Activated CD8-positive, alpha-beta T cell treated with anti-CD3 and anti-CD28 coated beads for 36 hours (primary cell): ENCODE results near the gene CCR2. TPM values are rescaled to one million over a fixed set of nuclear protein-coding genes. Genes with fewer than 3 reads are reported as not detected.
"Not testable (repeated sequence)": the region's sequence is repeated elsewhere in the genome, so short reads cannot be mapped to it uniquely, and the experiment has no call there.

Experiments used
- ATAC-seq: fragments of 200-7000 bp; cut with Tn5 transposase; one replicate; pipeline ENCODE4 v1.10.0; 2021; ENCODE audit warnings: mild to moderate bottlenecking, moderate library complexity
- CTCF ChIA-PET: fragments of 350-600 bp; sonication (Branson Sonifier 250); formaldehyde crosslinking; loops from one replicate; lab custom pipeline; 2021; ENCODE audit warnings: antibody characterized with exemption; lab: Charles Lee
- POLR2A ChIA-PET: fragments of 350-600 bp; sonication (Branson Sonifier 250); formaldehyde crosslinking; loops from one replicate; lab custom pipeline; 2021; ENCODE audit warnings: antibody characterized with exemption; lab: Charles Lee
- DNase-seq: peaks from one replicate; pipeline ENCODE4 v3.0.0-alpha.2; 2020
- H3K27ac Mint-ChIP-seq: one replicate; pipeline ENCODE4 v1.8.0; 2021; ENCODE audit warnings: mild to moderate bottlenecking, mixed read lengths
- H3K27me3 Mint-ChIP-seq: one replicate; pipeline ENCODE4 v1.8.0; 2021; ENCODE audit warnings: mixed read lengths
- H3K36me3 Mint-ChIP-seq: one replicate; pipeline ENCODE4 v1.8.0; 2021; ENCODE audit warnings: low read depth, mixed read lengths
- H3K4me1 Mint-ChIP-seq: one replicate; pipeline ENCODE4 v1.8.0; 2021; ENCODE audit warnings: low read depth, mixed read lengths
- H3K4me3 Mint-ChIP-seq: one replicate; pipeline ENCODE4 v1.8.0; 2021; ENCODE audit warnings: mild to moderate bottlenecking, moderate library complexity, mixed read lengths
- H3K9me3 Mint-ChIP-seq: one replicate; pipeline ENCODE4 v1.8.0; 2021; ENCODE audit warnings: mixed read lengths
- CTCF ChIP-seq: fragments of 200-600 bp; IDR thresholded peaks from one replicate; pipeline ENCODE4 v1.8.0; 2022; ENCODE audit warnings: antibody characterized with exemption, mild to moderate bottlenecking
- intact Hi-C: fragments of 100-400 bp; cut with micrococcal nuclease; formaldehyde crosslinking; loops from one replicate; pipeline ENCODE4 v1.10.0; 2022
- total RNA-seq, 2 experiments: library from RNA; stranded (reverse); gene quantifications; one replicate each; pipeline ENCODE4 v1.2.3, GENCODE V29; 2021

The CCR2 gene
- total RNA-seq, 2 experiments from 2014 or later: 0.81 to 0.83 TPM

- DNase-seq (no peak), ATAC-seq (no peak)
- intact Hi-C loops: no loop called here
- no peak for TF ChIP-seq CTCF
- Mint-ChIP-seq H3K36me3 (no peaks in the 10 kb centered on the region), H3K4me3 (no peak overlapping the region), H3K4me1 (peaks cover 11% of the 10 kb centered on the region), H3K27ac (no peak overlapping the region), H3K9me3 (peaks cover 8% of the 10 kb centered on the region), H3K27me3 (peaks cover 7% of the 10 kb centered on the region)
- CTCF ChIA-PET: no interaction called here
- POLR2A ChIA-PET: interaction anchor here (1.3 kb wide), 1 partner anchor 77 kb away, joined by 3 read pairs; no protein-coding TSS in a partner anchor
These were observed 35.5 kb upstream of the CCR2 start for GRCh38 chr3:46318207-46318927.

- no peaks in the 10 kb centered on the region for H3K4me1 Mint-ChIP-seq
- intact Hi-C loops: no loop called here
- DNase-seq (no peak), ATAC-seq (no peak)
- no peak overlapping the region for H3K4me3 Mint-ChIP-seq
- ChIA-PET CTCF (interaction anchor here (1.1 to 1.8 kb wide), 3 partner anchors 14 to 57 kb away, joined by 3 to 8 read pairs (median 6); no protein-coding TSS in a partner anchor), POLR2A (no interaction called here)
- TF ChIP-seq CTCF: no peak
- peaks cover 8% of the 10 kb centered on the region for H3K9me3 Mint-ChIP-seq
- peaks cover 4% of the 10 kb centered on the region for H3K27me3 Mint-ChIP-seq
- no peak overlapping the region for H3K27ac Mint-ChIP-seq
- H3K36me3 Mint-ChIP-seq: no peaks in the 10 kb centered on the region
These were observed 32.3 kb upstream of the CCR2 start for GRCh38 chr3:46321461-46322104.

GRCh38 chr3:46324036-46324435, 29.9 kb upstream of the CCR2 start:
- no peak overlapping the region for H3K4me3 Mint-ChIP-seq
- peaks cover 4% of the 10 kb centered on the region for H3K27me3 Mint-ChIP-seq
- H3K36me3 Mint-ChIP-seq: no peaks in the 10 kb centered on the region
- ATAC-seq (no peak), DNase-seq (no peak)
- POLR2A ChIA-PET: interaction anchor here (0.7 to 1.3 kb wide), 2 partner anchors 45 to 101 kb away, joined by 3 read pairs; no protein-coding TSS in a partner anchor
- intact Hi-C loops: no loop called here
- TF ChIP-seq CTCF: no peak
- H3K4me1 Mint-ChIP-seq: no peaks in the 10 kb centered on the region
- H3K9me3 Mint-ChIP-seq: no peaks in the 10 kb centered on the region
- H3K27ac Mint-ChIP-seq: no peak overlapping the region
- CTCF ChIA-PET: interaction anchor here (1.0 to 2.3 kb wide), 2 partner anchors 42 to 48 kb away, joined by 3 to 8 read pairs; no protein-coding TSS in a partner anchor

GRCh38 chr3:46325645-46326300, 28.1 kb upstream of the CCR2 start:
- no peak for TF ChIP-seq CTCF
- ChIA-PET CTCF (no interaction called here), POLR2A (no interaction called here)
- ATAC-seq: no peak
- peaks cover 4% of the 10 kb centered on the region for H3K27me3 Mint-ChIP-seq
- no peaks in the 10 kb centered on the region for H3K9me3 Mint-ChIP-seq
- H3K4me1 Mint-ChIP-seq: no peaks in the 10 kb centered on the region
- H3K4me3 Mint-ChIP-seq: no peak overlapping the region
- no peaks in the 10 kb centered on the region for H3K36me3 Mint-ChIP-seq
- H3K27ac Mint-ChIP-seq: no peak overlapping the region
- DNase-seq: no peak
- intact Hi-C loops: no loop called here

- H3K4me3 Mint-ChIP-seq, H3K27me3 Mint-ChIP-seq, POLR2A ChIA-PET, H3K4me1 Mint-ChIP-seq, DNase-seq, H3K9me3 Mint-ChIP-seq, intact Hi-C loops, H3K27ac Mint-ChIP-seq, CTCF ChIA-PET, H3K36me3 Mint-ChIP-seq, ATAC-seq: not testable (repeated sequence)
These were observed 23.2 kb upstream of the CCR2 start for GRCh38 chr3:46330676-46331075.
